Stomach smooth muscle (tissue), 2 donors: ENCODE measurements around the gene CCL25.
"Not testable (repeated sequence)": the region's sequence is repeated elsewhere in the genome, so short reads cannot be mapped to it uniquely, and the experiment has no call there.

Source experiments
- H3K27ac ChIP-seq: one replicate; pipeline ENCODE4 v1.7.0; 2013; ENCODE audit warnings: mild to moderate bottlenecking, low read length, inconsistent platforms
- H3K27me3 ChIP-seq, 2 donors: one replicate each; pipeline ENCODE4 v1.7.0; 2013; ENCODE audit warnings: low read length in 2 of 2; ENCODE audit not compliant: insufficient read depth in 2 of 2, control insufficient read depth in 1 of 2
- H3K36me3 ChIP-seq, 2 donors: one replicate each; pipeline ENCODE4 v1.7.0; 2013; ENCODE audit warnings: low read length in 2 of 2; ENCODE audit not compliant: control insufficient read depth in 2 of 2, insufficient read depth in 2 of 2
- H3K4me1 ChIP-seq: one replicate; pipeline ENCODE4 v1.7.0; 2013; ENCODE audit warnings: low read length; ENCODE audit not compliant: control insufficient read depth, insufficient read depth
- H3K4me3 ChIP-seq, 2 donors: one replicate each; pipeline ENCODE4 v1.7.0; 2013; ENCODE audit warnings: low read length in 2 of 2
- H3K9ac ChIP-seq, 2 donors: one replicate each; pipeline ENCODE4 v1.7.0; 2013; ENCODE audit warnings: low read length in 2 of 2, mild to moderate bottlenecking in 1 of 2
- H3K9me3 ChIP-seq, 2 donors: one replicate each; pipeline ENCODE4 v1.7.0; 2013; ENCODE audit warnings: low read length in 2 of 2; ENCODE audit not compliant: control insufficient read depth in 2 of 2
- donor health status: healthy.
- donor health status: Pancreatic carcinoma.

Gene CCL25

GRCh38 chr19:8101311-8101710, 48.8 kb downstream of the CCL25 start:
- Histone ChIP-seq H3K27me3 (no peaks in the 10 kb centered on the region), H3K9ac (no peak overlapping the region), H3K36me3 (no peaks in the 10 kb centered on the region), H3K4me3 (no peak overlapping the region), H3K27ac (no peak overlapping the region), H3K9me3 (peaks cover 0 to 12% of the 10 kb centered on the region in 2 donors), H3K4me1 (peaks cover 8% of the 10 kb centered on the region)

- H3K9ac ChIP-seq, H3K4me3 ChIP-seq: not testable (repeated sequence)
Observed at GRCh38 chr19:8101910-8102309, 49.4 kb downstream of the CCL25 start.

DNA sequence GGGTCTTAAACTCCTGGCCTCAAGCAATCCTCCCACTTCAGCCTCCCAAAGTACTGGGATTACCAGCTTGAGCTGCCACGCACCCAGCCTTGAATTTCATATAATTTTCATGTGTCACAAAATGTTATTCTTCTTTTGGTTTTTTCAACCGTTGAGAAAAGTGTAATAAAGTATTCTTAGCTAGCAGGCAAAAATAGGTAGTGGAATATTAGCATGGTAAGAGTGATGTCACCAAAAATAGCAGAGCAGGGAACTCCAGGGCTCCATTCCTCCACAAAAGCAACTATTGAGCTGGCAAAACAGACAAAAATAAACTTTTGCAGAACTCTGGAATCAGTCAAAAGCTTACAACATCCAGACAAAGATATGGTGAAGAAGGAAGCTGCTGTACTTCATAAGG, 52.9 kb downstream of the CCL25 start:
- H3K4me3 ChIP-seq = no peak overlapping the region
- no peak overlapping the region for H3K27ac ChIP-seq
- H3K9me3 ChIP-seq = no peaks in the 10 kb centered on the region
- peaks cover 0 to 2% of the 10 kb centered on the region in 2 donors for H3K27me3 ChIP-seq
- no peak overlapping the region for H3K9ac ChIP-seq
- no peaks in the 10 kb centered on the region for H3K36me3 ChIP-seq
- peaks cover 8% of the 10 kb centered on the region for H3K4me1 ChIP-seq

More at GRCh38 chr19:8101910-8102309, 49.4 kb downstream of the CCL25 start:
- H3K4me1 ChIP-seq, H3K9me3 ChIP-seq, H3K36me3 ChIP-seq, H3K27me3 ChIP-seq, H3K27ac ChIP-seq: not testable (repeated sequence)

DNA sequence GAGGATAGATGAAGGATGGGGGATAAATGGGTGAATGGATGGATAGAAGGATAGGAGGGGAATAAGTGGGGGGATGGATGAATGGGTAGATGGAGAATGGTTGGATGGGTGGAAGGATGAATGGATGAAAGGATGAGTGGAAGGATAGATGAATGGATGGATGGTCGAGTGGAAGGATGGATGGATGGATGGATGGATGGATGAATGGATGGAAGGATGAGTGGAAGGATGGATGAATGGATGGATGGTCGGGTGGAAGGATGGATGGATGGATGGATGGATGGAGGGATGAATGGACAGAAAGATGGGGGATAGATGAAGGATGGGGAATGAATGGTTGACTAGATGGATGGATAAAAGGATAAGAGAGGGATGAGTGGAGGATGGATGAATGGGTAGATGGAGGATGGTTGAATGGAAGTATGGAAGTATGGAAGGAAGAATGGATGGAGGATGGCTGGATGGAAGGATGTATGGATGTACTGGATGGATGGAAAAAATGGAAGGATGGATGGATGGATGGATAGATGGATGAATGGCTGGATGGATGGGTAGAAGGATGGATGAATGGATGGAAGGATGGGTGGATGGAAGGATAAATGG, 54.8 kb downstream of the CCL25 start:
- H3K9me3 ChIP-seq = no peaks in the 10 kb centered on the region
- H3K27me3 ChIP-seq = peaks cover 0 to 2% of the 10 kb centered on the region in 2 donors
- no peak overlapping the region for H3K4me3 ChIP-seq
- peaks cover 8% of the 10 kb centered on the region for H3K4me1 ChIP-seq
- H3K36me3 ChIP-seq = no peaks in the 10 kb centered on the region
- no peak overlapping the region for H3K9ac ChIP-seq
- no peak overlapping the region for H3K27ac ChIP-seq

- H3K9ac ChIP-seq = no peak overlapping the region
- H3K4me1 ChIP-seq = peaks cover 5% of the 10 kb centered on the region
- H3K36me3 ChIP-seq = no peaks in the 10 kb centered on the region
- peaks cover 0 to 2% of the 10 kb centered on the region in 2 donors for H3K27me3 ChIP-seq
- H3K4me3 ChIP-seq = no peak overlapping the region
- H3K9me3 ChIP-seq = no peaks in the 10 kb centered on the region
- H3K27ac ChIP-seq = no peak overlapping the region
Observed at GRCh38 chr19:8108560-8109445, 56.2 kb downstream of the CCL25 start.

- Histone ChIP-seq H3K9me3 (no peaks in the 10 kb centered on the region), H3K36me3 (no peaks in the 10 kb centered on the region), H3K9ac (no peak overlapping the region), H3K4me3 (no peak overlapping the region), H3K4me1 (peaks cover 5% of the 10 kb centered on the region), H3K27me3 (peaks cover 0 to 2% of the 10 kb centered on the region in 2 donors), H3K27ac (no peak overlapping the region)
Observed at GRCh38 chr19:8109455-8109854, 56.9 kb downstream of the CCL25 start.

DNA sequence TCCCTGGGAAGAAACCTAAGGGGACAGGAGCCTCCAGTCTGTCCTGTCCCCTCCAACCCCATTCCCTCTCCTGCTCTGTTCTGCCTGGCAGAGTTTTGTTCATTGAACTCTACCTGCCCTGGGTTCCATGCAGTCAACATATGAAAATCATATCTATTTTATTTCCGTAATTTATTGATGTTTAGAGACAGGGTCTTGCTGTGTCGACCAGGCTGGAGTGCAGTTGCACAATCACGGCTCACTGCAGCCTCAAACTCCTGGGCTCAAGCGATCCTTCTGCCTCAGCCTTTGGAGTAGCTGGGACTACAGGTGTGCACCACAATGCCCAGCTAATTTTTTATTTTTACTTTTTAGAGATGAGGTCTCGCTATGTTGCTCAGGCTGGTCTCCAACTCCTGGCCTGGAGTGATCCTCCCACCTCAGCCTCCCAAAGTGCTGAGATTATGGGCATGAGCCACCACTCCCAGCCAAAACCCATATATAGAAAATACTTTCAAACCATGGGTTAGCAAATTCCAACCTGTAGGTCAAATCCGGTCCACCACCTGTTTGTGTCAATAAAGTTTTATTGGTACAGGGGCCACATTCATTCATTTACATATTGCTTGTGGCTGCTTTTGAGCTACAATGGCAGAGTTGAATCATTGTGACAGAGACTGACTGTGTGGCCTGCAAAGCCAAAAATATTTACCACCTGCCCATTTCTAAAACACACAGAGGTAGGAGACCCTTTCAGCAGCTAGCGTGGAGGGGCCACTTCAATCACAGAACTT, 57.5 kb downstream of the CCL25 start:
- peaks cover 5% of the 10 kb centered on the region for H3K4me1 ChIP-seq
- H3K9me3 ChIP-seq = no peaks in the 10 kb centered on the region
- H3K4me3 ChIP-seq = no peak overlapping the region
- H3K27ac ChIP-seq = no peak overlapping the region
- no peaks in the 10 kb centered on the region for H3K36me3 ChIP-seq
- H3K9ac ChIP-seq = no peak overlapping the region
- H3K27me3 ChIP-seq = peaks cover 0 to 2% of the 10 kb centered on the region in 2 donors

DNA sequence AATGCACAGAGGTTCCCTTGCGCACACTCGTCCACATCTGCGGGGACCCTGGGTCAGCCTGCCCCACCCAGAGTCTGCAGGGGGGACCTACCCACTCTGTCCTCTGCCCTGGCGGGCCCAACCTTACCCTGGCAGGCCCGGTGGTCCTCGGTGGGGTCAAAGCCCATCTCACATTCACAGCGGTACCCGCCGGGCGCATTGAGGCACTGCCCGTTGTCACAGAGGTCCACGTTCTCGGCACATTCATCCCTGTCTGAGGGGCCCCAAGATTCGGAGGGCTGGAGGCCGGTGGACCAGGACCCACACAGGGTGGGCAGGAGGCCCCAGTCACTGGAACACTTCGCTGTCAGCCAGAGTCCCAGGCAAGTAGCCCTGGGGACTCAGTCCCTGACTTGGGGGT, 58.4 kb downstream of the CCL25 start:
- no peaks in the 10 kb centered on the region for H3K9me3 ChIP-seq
- H3K9ac ChIP-seq = no peak overlapping the region
- no peak overlapping the region for H3K27ac ChIP-seq
- H3K4me1 ChIP-seq = peaks cover 2% of the 10 kb centered on the region
- no peaks in the 10 kb centered on the region for H3K36me3 ChIP-seq
- H3K27me3 ChIP-seq = peaks cover 0 to 2% of the 10 kb centered on the region in 2 donors
- no peak overlapping the region for H3K4me3 ChIP-seq

DNA sequence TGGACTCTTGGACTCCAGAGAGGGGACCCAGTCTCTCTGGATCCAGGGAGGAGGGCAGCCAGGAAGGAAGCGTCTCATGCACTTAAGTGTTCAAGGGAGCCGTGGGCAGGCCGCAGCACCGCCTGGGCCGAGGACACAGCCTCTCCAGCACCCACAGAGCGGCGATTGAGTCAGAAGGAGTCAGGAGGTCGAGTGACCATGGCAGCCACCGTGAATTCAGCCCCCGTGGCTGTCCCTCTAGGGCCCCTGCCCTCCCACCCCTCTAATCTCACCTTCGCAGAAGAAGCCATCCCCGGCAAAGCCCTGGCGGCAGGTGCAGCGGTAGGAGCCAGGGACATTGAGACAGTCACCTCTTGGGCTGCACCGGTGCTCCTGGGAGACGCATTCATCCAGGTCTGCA, 58.8 kb downstream of the CCL25 start:
- Histone ChIP-seq H3K4me3 (no peak overlapping the region), H3K9ac (no peak overlapping the region), H3K36me3 (no peaks in the 10 kb centered on the region)

More for the DNA sequence above, 58.8 kb downstream of the CCL25 start:
- Histone ChIP-seq H3K4me1 (no peaks in the 10 kb centered on the region), H3K27me3 (peaks cover 0 to 2% of the 10 kb centered on the region in 2 donors), H3K27ac (no peak overlapping the region), H3K9me3 (no peaks in the 10 kb centered on the region)
